IMR-90 (cell line): ENCODE results near the gene ILK. TPM values are rescaled to one million over a fixed set of nuclear protein-coding genes. Genes with fewer than 3 reads are reported as not detected.

ENCODE experiments used
- ATAC-seq: fragments of 200-7000 bp; cut with Tn5 transposase; 2 replicates; pipeline ENCODE4 v1.9.1; 2020; ENCODE audit warnings: low read depth, mild to moderate bottlenecking, moderate library complexity
- BruUV-seq: library from RNA; stranded (reverse); fragments of 400-500 nt; replicated peaks from 2 replicates; lab custom pipeline; 2021; lab: Mats Ljungman, UMichigan
- CTCF ChIA-PET: fragments of 300-600 bp; formaldehyde crosslinking; extraction: SDS; loops from one replicate; lab custom pipeline; 2021; ENCODE audit warnings: antibody characterized with exemption; lab: Yijun Ruan, JAX
- POLR2A ChIA-PET: fragments of 300-600 bp; sonication (Branson Sonifier 250); formaldehyde crosslinking; loops from one replicate; lab custom pipeline; 2022; ENCODE audit warnings: antibody characterized with exemption; ENCODE audit not compliant: unreplicated experiment; lab: Charles Lee
- DNase-seq: peaks from one replicate; pipeline ENCODE4 v3.0.0; 2013
- H2AFZ ChIP-seq: replicated peaks from 2 replicates; pipeline ENCODE3; 2013; ENCODE audit warnings: low read length, mild to moderate bottlenecking; ENCODE audit not compliant: poor library complexity
- H2AK5ac ChIP-seq: 2 replicates; pipeline ENCODE4 v1.6.1; 2013; ENCODE audit warnings: low read depth, low read length, inconsistent platforms
- H2AK9ac ChIP-seq: replicated peaks from 2 replicates; pipeline ENCODE3; 2013; ENCODE audit warnings: mild to moderate bottlenecking, low read depth, low read length, moderate library complexity; ENCODE audit not compliant: poor library complexity
- H2BK120ac ChIP-seq: 2 replicates; pipeline ENCODE4 v1.6.1; 2013; ENCODE audit warnings: low read depth, low read length, inconsistent platforms
- H2BK15ac ChIP-seq: 3 replicates; pipeline ENCODE4 v1.6.1; 2013; ENCODE audit warnings: low read depth, low read length, inconsistent platforms
- H2BK20ac ChIP-seq: 2 replicates; pipeline ENCODE4 v1.6.1; 2013; ENCODE audit warnings: low read depth, mild to moderate bottlenecking, inconsistent platforms, low read length, moderate library complexity
- H2BK5ac ChIP-seq: 2 replicates; pipeline ENCODE4 v1.6.1; 2013; ENCODE audit warnings: mild to moderate bottlenecking, low read depth, low read length, inconsistent platforms; ENCODE audit not compliant: poor library complexity, severe bottlenecking
- H3K14ac ChIP-seq: replicated peaks from 2 replicates; pipeline ENCODE4 v1.6.1; 2013; ENCODE audit warnings: low read depth, low read length, inconsistent platforms
- H3K18ac ChIP-seq: 2 replicates; pipeline ENCODE4 v1.6.1; 2013; ENCODE audit warnings: low read depth, low read length, control low read depth
- H3K23ac ChIP-seq: 2 replicates; pipeline ENCODE4 v1.6.1; 2013; ENCODE audit warnings: low read depth, low read length, inconsistent platforms
- H3K27ac ChIP-seq: 2 replicates; pipeline ENCODE4 v1.5.1; 2013; ENCODE audit warnings: mild to moderate bottlenecking, control low read depth, low read length; ENCODE audit not compliant: insufficient read depth
- H3K27me3 ChIP-seq: 2 replicates; pipeline ENCODE4 v1.6.1; 2013; ENCODE audit warnings: low read length; ENCODE audit not compliant: control insufficient read depth, insufficient read depth
- H3K36me3 ChIP-seq: 2 replicates; pipeline ENCODE4 v1.6.1; 2013; ENCODE audit warnings: low read length, mixed read lengths; ENCODE audit not compliant: control insufficient read depth, insufficient read depth
- H3K4ac ChIP-seq: 2 replicates; pipeline ENCODE4 v1.6.1; 2013; ENCODE audit warnings: low read depth, low read length, inconsistent platforms
- H3K4me1 ChIP-seq: 2 replicates; pipeline ENCODE4 v1.6.1; 2013; ENCODE audit warnings: low read length, mixed read lengths; ENCODE audit not compliant: control insufficient read depth, insufficient read depth
- H3K4me2 ChIP-seq: 2 replicates; pipeline ENCODE4 v1.6.1; 2013; ENCODE audit warnings: low read depth, mild to moderate bottlenecking, control low read depth, low read length, moderate library complexity
- H3K4me3 ChIP-seq: 2 replicates; pipeline ENCODE4 v1.5.1; 2013; ENCODE audit warnings: low read depth, mild to moderate bottlenecking, control low read depth, low read length, moderate library complexity; ENCODE audit not compliant: insufficient read depth
- H3K56ac ChIP-seq: 2 replicates; pipeline ENCODE4 v1.6.1; 2013; ENCODE audit warnings: low read length, inconsistent platforms; ENCODE audit not compliant: insufficient read depth; ENCODE audit errors: extremely low read depth
- H3K79me1 ChIP-seq, 2 experiments: 2 replicates each; pipeline ENCODE4 v1.6.1; 2013; ENCODE audit warnings: low read length in 2 of 2, inconsistent platforms in 1 of 2, low read depth in 1 of 2
- H3K9ac ChIP-seq: 2 replicates; pipeline ENCODE4 v1.6.1; 2013; ENCODE audit warnings: low read depth, low read length, control low read depth
- H3K9me1 ChIP-seq: 2 replicates; pipeline ENCODE4 v1.6.1; 2013; ENCODE audit warnings: low read length, inconsistent platforms; ENCODE audit not compliant: insufficient read depth
- H3K9me3 ChIP-seq: 2 replicates; pipeline ENCODE4 v1.6.1; 2013; ENCODE audit warnings: low read length; ENCODE audit not compliant: control insufficient read depth, insufficient read depth
- H4K20me1 ChIP-seq: 2 replicates; pipeline ENCODE4 v1.6.1; 2013; ENCODE audit warnings: low read length, inconsistent platforms; ENCODE audit not compliant: insufficient read depth
- H4K5ac ChIP-seq: 2 replicates; pipeline ENCODE4 v1.6.1; 2013; ENCODE audit warnings: mild to moderate bottlenecking, low read depth, low read length, control low read depth
- H4K8ac ChIP-seq, 2 experiments: 2 replicates each; pipeline ENCODE4 v1.6.1; 2013; ENCODE audit warnings: low read depth in 2 of 2, low read length in 2 of 2, control low read depth in 1 of 2, inconsistent platforms in 1 of 2
- H4K91ac ChIP-seq: 2 replicates; pipeline ENCODE4 v1.6.1; 2013; ENCODE audit warnings: low read depth, low read length, inconsistent platforms; ENCODE audit not compliant: insufficient read depth
- BHLHE40 ChIP-seq: fragments of 150-350 bp; IDR thresholded peaks from 2 replicates; pipeline ENCODE4 v1.6.1; 2016; ENCODE audit warnings: mild to moderate bottlenecking, low read depth, low read length
- CEBPB ChIP-seq: IDR thresholded peaks from 2 replicates; pipeline ENCODE4 v1.6.1; 2012; ENCODE audit warnings: low read depth, low read length, improper control_type of control experiment
- CHD1 ChIP-seq: IDR thresholded peaks from 2 replicates; pipeline ENCODE4 v1.6.1; 2012; ENCODE audit warnings: low read depth, low read length, improper control_type of control experiment
- MAFK ChIP-seq: IDR thresholded peaks from 2 replicates; pipeline ENCODE4 v1.6.1; 2012; ENCODE audit warnings: low read depth, low read length, improper control_type of control experiment
- MAZ ChIP-seq: IDR thresholded peaks from 2 replicates; pipeline ENCODE4 v1.6.1; 2012; ENCODE audit warnings: low read depth, mild to moderate bottlenecking, low read length, improper control_type of control experiment, moderate library complexity, borderline replicate concordance
- NFE2L2 ChIP-seq: fragments of 150-350 bp; IDR thresholded peaks from 2 replicates; pipeline ENCODE4 v1.6.1; 2016; ENCODE audit warnings: low read depth, mild to moderate bottlenecking, low read length
- POLR2A ChIP-seq: IDR thresholded peaks from 2 replicates; pipeline ENCODE4 v1.6.1; 2012; ENCODE audit warnings: mild to moderate bottlenecking, low read depth, low read length
- RAD21 ChIP-seq: IDR thresholded peaks from 2 replicates; pipeline ENCODE4 v1.6.1; 2012; ENCODE audit warnings: low read length, improper control_type of control experiment
- RCOR1 ChIP-seq: IDR thresholded peaks from 2 replicates; pipeline ENCODE4 v1.6.1; 2012; ENCODE audit warnings: mild to moderate bottlenecking, low read length, improper control_type of control experiment; ENCODE audit not compliant: insufficient replicate concordance
- RFX5 ChIP-seq: IDR thresholded peaks from 2 replicates; pipeline ENCODE4 v1.8.0; 2012; ENCODE audit warnings: low read depth, mild to moderate bottlenecking, low read length, moderate library complexity
- SMC3 ChIP-seq: fragments of 150-350 bp; IDR thresholded peaks from 2 replicates; pipeline ENCODE4 v1.6.1; 2016; ENCODE audit warnings: low read depth, mild to moderate bottlenecking, antibody characterized with exemption, low read length, moderate library complexity
- WGBS, 2 experiments: methylation state at CpG; one replicate each; pipeline versions ENCODE4 v1.1.5 to v1.1.7; 2013; ENCODE audit warnings: missing lambda C conversion rate in 2 of 2; ENCODE audit not compliant: insufficient read length in 1 of 2; ENCODE audit errors: extremely low coverage in 2 of 2; 5-methylcytosine and 5-hydroxymethylcytosine counted together
- dilution Hi-C: fragments of 300-500 bp; cut with HindIII; formaldehyde crosslinking; loops from one replicate; pipeline ENCODE4 v1.14.3; 2018; ENCODE audit warnings: low sequenced_read_pairs; ENCODE audit not compliant: unreplicated experiment
- in situ Hi-C: fragments of 300-500 bp; cut with MboI; formaldehyde crosslinking; loops from 3 replicates; pipeline ENCODE4 v1.14.3; 2019; ENCODE audit warnings: low sequenced_read_pairs, inconsistent platforms, mixed read lengths
- intact Hi-C: fragments of 100-400 bp; cut with micrococcal nuclease; formaldehyde crosslinking; loops from 2 replicates; pipeline ENCODE4 v1.10.0; 2022
- polyA plus RNA-seq, 3 experiments: library from polyadenylated mRNA; depleted of rRNA; stranded (reverse); fragments of >200 nt; gene quantifications; 2 replicates each; pipeline ENCODE4 v1.2.3, GENCODE V29; 2012; ENCODE audit warnings: low replicate concordance in 1 of 3
- total RNA-seq: library from RNA; depleted of rRNA; stranded (reverse); fragments of >200 nt; gene quantifications from 2 replicates; pipeline ENCODE4 v1.2.3, GENCODE V29; 2012
- TF ChIP-seq, protein P1 (sequence below): conservative IDR thresholded peaks from 2 replicates; pipeline ENCODE4 v1.5.1; 2012; ENCODE audit warnings: mild to moderate bottlenecking, low read depth, low read length, improper control_type of control experiment
- TF ChIP-seq, protein P2 (sequence below): fragments of 150-350 bp; IDR thresholded peaks from 2 replicates; pipeline ENCODE4 v1.6.1; 2017; ENCODE audit warnings: mild to moderate bottlenecking, antibody characterized with exemption, low read length, low read depth
- TF ChIP-seq, protein P3 (sequence below): fragments of 150-350 bp; IDR thresholded peaks from 2 replicates; pipeline ENCODE4 v1.6.1; 2016; ENCODE audit warnings: low read depth, mild to moderate bottlenecking, low read length, moderate library complexity, borderline replicate concordance

The ILK gene
- total and polyA plus RNA-seq, 2 of the 4 experiments (the other 2 are of a cell fraction), result 339 to 389 TPM

DNA sequence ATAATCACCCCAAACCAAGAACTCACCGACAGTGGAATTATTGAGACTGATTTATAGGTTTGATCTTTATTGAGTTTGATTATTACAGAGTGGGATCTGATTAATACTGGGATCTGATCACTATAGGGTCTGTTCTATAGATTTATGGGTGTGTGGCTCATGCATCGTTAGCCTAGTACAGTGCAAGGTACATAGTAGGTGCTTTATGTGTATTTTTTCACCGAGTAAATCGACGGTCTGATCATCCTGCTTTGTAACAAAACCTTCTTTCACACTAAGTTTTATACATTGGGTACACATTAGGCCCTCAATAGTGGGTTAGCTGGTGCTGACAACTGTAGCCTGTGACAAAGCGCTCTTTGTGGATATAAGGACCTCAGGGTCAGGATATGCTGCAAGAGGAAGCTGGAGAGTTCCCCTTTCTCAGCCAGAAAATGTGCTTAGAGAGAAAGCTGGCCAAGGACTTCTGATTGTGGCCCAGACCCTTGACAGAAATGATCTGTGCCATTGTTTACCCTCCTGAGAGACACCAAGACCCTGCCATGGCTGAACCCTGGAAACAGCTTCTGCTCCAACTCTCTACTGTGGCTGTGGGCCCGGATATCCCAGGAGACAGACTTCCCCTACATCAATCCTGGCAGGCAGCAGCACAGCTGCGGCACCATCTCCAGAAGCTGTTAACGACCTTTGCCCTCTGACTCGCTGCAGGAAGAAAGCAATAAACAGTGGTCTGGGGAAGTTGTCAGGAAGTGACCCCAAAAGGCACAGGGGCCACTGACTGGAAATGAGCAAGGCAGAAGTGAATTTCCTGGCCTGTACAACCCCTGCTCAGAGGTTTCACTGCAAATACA lies 31.7 kb downstream of the ILK start:
- Histone ChIP-seq H2AK9ac (peak overlapping the region; percentile 8), H3K27ac (no peak overlapping the region), H3K9me3 (no peaks in the 10 kb centered on the region), H3K23ac (no peak overlapping the region), H4K91ac (no peak overlapping the region), H3K4me1 (peaks cover 10% of the 10 kb centered on the region), H2BK120ac (no peak overlapping the region), H2AFZ (no peak overlapping the region), H2BK15ac (no peak overlapping the region), H2BK5ac (no peak overlapping the region), H3K36me3 (peaks cover 43% of the 10 kb centered on the region), H4K20me1 (peaks cover 4% of the 10 kb centered on the region; the same call in 1 of the 2 replicates), H3K79me1 (no peaks in the 10 kb centered on the region), H3K4me3 (no peak overlapping the region), H3K14ac (no peak overlapping the region), H2AK5ac (no peak overlapping the region), H3K9ac (no peak overlapping the region), H3K4ac (no peak overlapping the region), H3K27me3 (no peaks in the 10 kb centered on the region), H3K4me2 (no peak overlapping the region), H3K9me1 (no peaks in the 10 kb centered on the region; the same call in 1 of the 2 replicates), H4K5ac (no peak overlapping the region), H3K18ac (no peak overlapping the region), H3K56ac (no peak overlapping the region), H4K8ac (no peak overlapping the region), H2BK20ac (no peak overlapping the region)
- no CpG with 5 or more reads among the region's 10 CpGs for WGBS, 2 experiments
- intact Hi-C loops, result no loop called here
- DNase-seq, result peak; percentile 87
- ChIA-PET CTCF (interaction anchor here (1.2 to 1.5 kb wide), 4 partner anchors 15 to 104 kb away, joined by 3 to 7 read pairs (median 3); partner anchors contain the start of genes MRPL17 and TPP1), POLR2A (interaction anchor here (1.0 to 1.2 kb wide), 2 partner anchors 16 to 28 kb away, joined by 4 read pairs; partner anchors contain the start of gene TPP1)
- dilution Hi-C loops, result no loop called here
- in situ Hi-C loops, result no loop called here
- no TSS peak for BruUV-seq
- ATAC-seq, result peak; percentile 61
- TF ChIP-seq CHD1 (no peak), SMC3 (no peak), RFX5 (no peak), RCOR1 (no peak), POLR2A (no peak), CEBPB (no peak), MAZ (no peak), NFE2L2 (no peak), RAD21 (no peak), MAFK (no peak), BHLHE40 (no peak)
- TF ChIP-seq, protein P1, sequence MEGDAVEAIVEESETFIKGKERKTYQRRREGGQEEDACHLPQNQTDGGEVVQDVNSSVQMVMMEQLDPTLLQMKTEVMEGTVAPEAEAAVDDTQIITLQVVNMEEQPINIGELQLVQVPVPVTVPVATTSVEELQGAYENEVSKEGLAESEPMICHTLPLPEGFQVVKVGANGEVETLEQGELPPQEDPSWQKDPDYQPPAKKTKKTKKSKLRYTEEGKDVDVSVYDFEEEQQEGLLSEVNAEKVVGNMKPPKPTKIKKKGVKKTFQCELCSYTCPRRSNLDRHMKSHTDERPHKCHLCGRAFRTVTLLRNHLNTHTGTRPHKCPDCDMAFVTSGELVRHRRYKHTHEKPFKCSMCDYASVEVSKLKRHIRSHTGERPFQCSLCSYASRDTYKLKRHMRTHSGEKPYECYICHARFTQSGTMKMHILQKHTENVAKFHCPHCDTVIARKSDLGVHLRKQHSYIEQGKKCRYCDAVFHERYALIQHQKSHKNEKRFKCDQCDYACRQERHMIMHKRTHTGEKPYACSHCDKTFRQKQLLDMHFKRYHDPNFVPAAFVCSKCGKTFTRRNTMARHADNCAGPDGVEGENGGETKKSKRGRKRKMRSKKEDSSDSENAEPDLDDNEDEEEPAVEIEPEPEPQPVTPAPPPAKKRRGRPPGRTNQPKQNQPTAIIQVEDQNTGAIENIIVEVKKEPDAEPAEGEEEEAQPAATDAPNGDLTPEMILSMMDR, result no peak
- TF ChIP-seq, protein P2, sequence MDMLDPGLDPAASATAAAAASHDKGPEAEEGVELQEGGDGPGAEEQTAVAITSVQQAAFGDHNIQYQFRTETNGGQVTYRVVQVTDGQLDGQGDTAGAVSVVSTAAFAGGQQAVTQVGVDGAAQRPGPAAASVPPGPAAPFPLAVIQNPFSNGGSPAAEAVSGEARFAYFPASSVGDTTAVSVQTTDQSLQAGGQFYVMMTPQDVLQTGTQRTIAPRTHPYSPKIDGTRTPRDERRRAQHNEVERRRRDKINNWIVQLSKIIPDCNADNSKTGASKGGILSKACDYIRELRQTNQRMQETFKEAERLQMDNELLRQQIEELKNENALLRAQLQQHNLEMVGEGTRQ, result no peak
- TF ChIP-seq, protein P3, sequence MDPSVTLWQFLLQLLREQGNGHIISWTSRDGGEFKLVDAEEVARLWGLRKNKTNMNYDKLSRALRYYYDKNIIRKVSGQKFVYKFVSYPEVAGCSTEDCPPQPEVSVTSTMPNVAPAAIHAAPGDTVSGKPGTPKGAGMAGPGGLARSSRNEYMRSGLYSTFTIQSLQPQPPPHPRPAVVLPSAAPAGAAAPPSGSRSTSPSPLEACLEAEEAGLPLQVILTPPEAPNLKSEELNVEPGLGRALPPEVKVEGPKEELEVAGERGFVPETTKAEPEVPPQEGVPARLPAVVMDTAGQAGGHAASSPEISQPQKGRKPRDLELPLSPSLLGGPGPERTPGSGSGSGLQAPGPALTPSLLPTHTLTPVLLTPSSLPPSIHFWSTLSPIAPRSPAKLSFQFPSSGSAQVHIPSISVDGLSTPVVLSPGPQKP, result no peak
